ENCODE measurements around the gene FGF18.

Gene FGF18

DNA sequence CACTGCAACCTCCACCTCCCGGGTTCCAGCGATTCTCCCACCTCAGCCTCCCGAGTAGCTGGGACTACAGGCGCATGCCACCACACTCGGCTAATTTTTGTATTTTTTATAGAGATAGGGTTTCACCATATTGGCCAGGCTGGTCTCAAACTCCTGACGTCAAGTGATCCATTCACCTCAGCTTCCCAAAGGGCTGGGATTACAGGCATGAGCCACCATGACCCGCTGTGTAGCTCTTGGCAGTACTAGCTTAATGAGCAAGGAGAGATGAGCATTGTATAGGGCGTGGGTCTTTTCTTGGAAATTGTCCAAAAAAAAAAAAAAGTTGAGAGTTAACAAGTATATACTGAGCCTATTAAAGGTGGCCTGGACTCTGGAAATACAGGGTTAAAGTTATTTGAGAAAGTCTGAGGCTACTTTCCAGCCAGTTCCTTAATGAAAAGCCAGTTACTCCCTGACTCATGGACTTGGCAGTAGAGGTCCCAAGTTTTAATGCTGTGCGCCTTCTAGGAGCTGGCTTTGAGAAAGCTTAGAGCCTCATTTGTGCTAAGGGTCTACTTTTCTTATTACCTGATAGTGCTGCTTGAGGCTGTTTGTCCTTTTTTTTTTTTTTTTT is 4.2 kb upstream of the FGF18 start:
- no peak for TF ChIP-seq CTCF (conservative IDR thresholded peaks at IDR 0.05)
- no peak overlapping the region for H3K27ac ChIP-seq

GRCh38 chr5:171416160-171417049 is 3.0 kb upstream of the FGF18 start:
- no peak for TF ChIP-seq CTCF (conservative IDR thresholded peaks at IDR 0.05)
- H3K27ac ChIP-seq = no peak overlapping the region

DNA sequence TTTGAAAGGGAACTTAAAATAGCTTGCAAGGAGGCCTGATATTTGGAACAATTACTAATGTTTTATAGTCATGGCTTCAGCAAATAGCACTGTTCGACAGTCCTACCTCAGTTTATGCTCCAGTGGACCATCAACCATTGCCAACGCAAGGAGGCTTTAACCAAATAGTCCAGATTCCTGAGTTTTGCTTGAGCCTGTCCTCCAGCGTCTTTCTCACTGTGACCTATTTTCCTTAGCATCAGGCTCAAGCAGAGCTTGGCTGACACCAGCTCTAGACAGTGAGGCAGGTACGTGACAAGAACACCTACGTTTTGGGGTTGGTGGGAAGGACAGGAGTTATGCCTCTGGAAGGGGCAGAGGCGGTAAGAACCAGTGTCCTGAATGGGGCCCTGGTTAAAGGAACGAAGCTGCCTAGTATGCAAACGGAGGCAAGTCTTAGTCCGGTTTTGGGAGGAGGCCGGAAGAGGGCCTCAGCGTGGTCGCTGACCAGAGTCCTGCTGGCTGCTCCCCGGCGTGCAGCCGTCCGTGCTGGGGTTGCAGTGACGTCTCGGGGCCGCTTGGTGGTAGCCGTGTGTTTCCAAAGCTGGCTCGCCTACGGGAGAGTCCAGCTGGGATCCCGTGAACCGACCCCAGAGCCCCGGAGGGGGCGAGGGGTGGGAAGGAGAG is 998 bp upstream of the FGF18 start:
- 0 out of 2 replicates have a peak overlapping the region, but pooled peaks have one; percentile 15 for H3K27ac ChIP-seq
- peak; percentile 79 for TF ChIP-seq CTCF (conservative IDR thresholded peaks at IDR 0.05)

- no peak for TF ChIP-seq CTCF (conservative IDR thresholded peaks at IDR 0.05)
These were observed 412 bp downstream of the FGF18 start for GRCh38 chr5:171419688-171420430.

GRCh38 chr5:171420431-171421241 is 1.2 kb downstream of the FGF18 start:
- H3K27ac ChIP-seq = peak overlapping the region; percentile 24; the same call in 1 of the 2 replicates
- no peak for TF ChIP-seq CTCF (conservative IDR thresholded peaks at IDR 0.05)

More at GRCh38 chr5:171419688-171420430, 412 bp downstream of the FGF18 start:
- H3K27ac ChIP-seq = no peak overlapping the region

GRCh38 chr5:171421331-171422262 is 2.1 kb downstream of the FGF18 start:
- TF ChIP-seq CTCF (conservative IDR thresholded peaks at IDR 0.05) = no peak
- no peak overlapping the region for H3K27ac ChIP-seq

All from VCaP (cell line).